GM23248 (cell line): ENCODE data around the gene P4HA3. TPM values are rescaled to one million over a fixed set of nuclear protein-coding genes. Genes with fewer than 3 reads are reported as not detected.

Experiments
- DNase-seq: peaks from one replicate; pipeline ENCODE4 v3.0.0-alpha.2; 2015
- H2AFZ ChIP-seq: fragments of 200-600 bp; sonication (generic); 2 replicates; pipeline ENCODE4 v1.6.1; 2016; ENCODE audit warnings: antibody characterized with exemption
- H3F3A ChIP-seq: fragments of 200-600 bp; sonication (generic); 2 replicates; pipeline ENCODE4 v1.6.1; 2016; ENCODE audit warnings: mild to moderate bottlenecking, antibody characterized with exemption, mixed run types; ENCODE audit not compliant: insufficient read depth
- H3K27ac ChIP-seq: fragments of 200-600 bp; sonication (generic); 2 replicates; pipeline ENCODE4 v1.5.1; 2016; ENCODE audit warnings: mild to moderate bottlenecking
- H3K27me3 ChIP-seq: fragments of 200-600 bp; sonication (generic); replicated peaks from 2 replicates; pipeline ENCODE4 v1.6.1; 2016; ENCODE audit warnings: mild to moderate bottlenecking; ENCODE audit not compliant: insufficient read depth
- H3K36me3 ChIP-seq: fragments of 200-600 bp; sonication (generic); 2 replicates; pipeline ENCODE4 v1.6.1; 2016; ENCODE audit warnings: low read depth, mild to moderate bottlenecking
- H3K4me1 ChIP-seq: fragments of 200-600 bp; sonication (generic); 2 replicates; pipeline ENCODE4 v1.6.1; 2016; ENCODE audit warnings: mild to moderate bottlenecking; ENCODE audit not compliant: insufficient read depth
- H3K4me2 ChIP-seq: fragments of 200-600 bp; sonication (generic); one replicate; pipeline ENCODE4 v1.6.1; 2016; ENCODE audit warnings: mild to moderate bottlenecking; ENCODE audit not compliant: unreplicated experiment
- H3K4me3 ChIP-seq: fragments of 200-600 bp; sonication (generic); 2 replicates; pipeline ENCODE4 v1.5.1; 2016; ENCODE audit warnings: mild to moderate bottlenecking
- H3K79me2 ChIP-seq: fragments of 200-600 bp; sonication (generic); 2 replicates; pipeline ENCODE4 v1.6.1; 2016; ENCODE audit warnings: mild to moderate bottlenecking; ENCODE audit not compliant: insufficient read depth
- H3K9ac ChIP-seq: fragments of 200-600 bp; sonication (generic); 2 replicates; pipeline ENCODE4 v1.6.1; 2016; ENCODE audit warnings: mild to moderate bottlenecking
- H3K9me2 ChIP-seq: fragments of 200-600 bp; sonication (generic); 2 replicates; pipeline ENCODE4 v1.6.1; 2016; ENCODE audit warnings: mixed run types, mild to moderate bottlenecking, moderate library complexity; ENCODE audit not compliant: insufficient read depth
- H3K9me3 ChIP-seq: fragments of 200-600 bp; sonication (generic); one replicate; pipeline ENCODE4 v1.6.1; 2017; ENCODE audit warnings: low read depth
- H4K20me1 ChIP-seq: fragments of 200-600 bp; sonication (generic); 2 replicates; pipeline ENCODE4 v1.6.0; 2016; ENCODE audit not compliant: insufficient read depth
- EZH2 ChIP-seq: fragments of 200-600 bp; sonication (generic); IDR thresholded peaks from 2 replicates; pipeline ENCODE4 v1.6.1; 2018; ENCODE audit warnings: antibody characterized with exemption, mild to moderate bottlenecking; ENCODE audit not compliant: insufficient read depth, poor library complexity, severe bottlenecking
- EZH2phosphoT487 ChIP-seq: fragments of 200-600 bp; sonication (generic); IDR thresholded peaks from 2 replicates; pipeline ENCODE4 v1.6.1; 2018; ENCODE audit warnings: antibody characterized with exemption, moderate library complexity, mild to moderate bottlenecking, low read depth; ENCODE audit not compliant: insufficient read depth
- WGBS, 2 experiments: methylation state at CpG; one replicate each; pipeline ENCODE4 v1.1.6; 2015 to 2017; ENCODE audit warnings: low lambda C conversion rate in 2 of 2, low coverage in 1 of 2; ENCODE audit errors: missing lambda C conversion rate in 2 of 2; 5-methylcytosine and 5-hydroxymethylcytosine counted together
- in situ Hi-C: fragments of 300-500 bp; cut with MboI; formaldehyde crosslinking; loops from 2 replicates; pipeline ENCODE4 v1.15.0; 2020
- polyA plus RNA-seq: library from polyadenylated mRNA; unstranded; fragments of >200 nt; fragmentation: Nextera tagmentation; extraction: Ambion mirVana; gene quantifications from 2 replicates; pipeline ENCODE4 v1.2.1, GENCODE V29; 2016
- total RNA-seq: library from RNA; depleted of rRNA; stranded (reverse); fragments of >200 nt; shearing (Covaris generic); gene quantifications from 2 replicates; pipeline ENCODE4 v1.2.3, GENCODE V29; 2014

The P4HA3 gene
- total and polyA plus RNA-seq, 2 experiments from 2014 or later, result 26.4 to 30.6 TPM

GRCh38 chr11:74279256-74279655, 32.2 kb downstream of the P4HA3 start:
- TF ChIP-seq EZH2phosphoT487 (no peak), EZH2 (no peak)
- H3K4me2 ChIP-seq, result peak overlapping the region; percentile 67
- H3K4me1 ChIP-seq, result peaks cover 48% of the 10 kb centered on the region
- peak overlapping the region; percentile 91 for H3K27ac ChIP-seq
- H3K36me3 ChIP-seq, result no peaks in the 10 kb centered on the region
- no peaks in the 10 kb centered on the region for H3K9me3 ChIP-seq
- no peaks in the 10 kb centered on the region for H4K20me1 ChIP-seq
- H3K4me3 ChIP-seq, result peak overlapping the region; percentile 42
- peak overlapping the region; percentile 7 for H2AFZ ChIP-seq
- peak; percentile 43 for DNase-seq
- H3F3A ChIP-seq, result peaks cover 61% of the 10 kb centered on the region
- H3K27me3 ChIP-seq, result no peaks in the 10 kb centered on the region
- H3K9me2 ChIP-seq, result no peaks in the 10 kb centered on the region
- 50 to 55% methylated on average over 5 of the region's 5 CpGs for WGBS, 2 experiments
- peak overlapping the region; percentile 54 for H3K9ac ChIP-seq
- no peaks in the 10 kb centered on the region for H3K79me2 ChIP-seq
- in situ Hi-C loops, result no loop called here

- H3K79me2 ChIP-seq, result no peaks in the 10 kb centered on the region
- H3K4me2 ChIP-seq, result peak overlapping the region; percentile 67
- peak overlapping the region; percentile 7 for H2AFZ ChIP-seq
- in situ Hi-C loops, result no loop called here
- TF ChIP-seq EZH2 (no peak), EZH2phosphoT487 (no peak)
- no peaks in the 10 kb centered on the region for H4K20me1 ChIP-seq
- H3K9me3 ChIP-seq, result no peaks in the 10 kb centered on the region
- H3F3A ChIP-seq, result peaks cover 59% of the 10 kb centered on the region
- no peaks in the 10 kb centered on the region for H3K36me3 ChIP-seq
- peaks cover 43% of the 10 kb centered on the region for H3K4me1 ChIP-seq
- no peaks in the 10 kb centered on the region for H3K27me3 ChIP-seq
- no peaks in the 10 kb centered on the region for H3K9me2 ChIP-seq
- peak; percentile 92 for DNase-seq
- peak overlapping the region; percentile 54 for H3K9ac ChIP-seq
- 0% methylated on average over 1 of the region's 1 CpG for WGBS, 2 experiments
- H3K4me3 ChIP-seq, result peak overlapping the region; percentile 42; the same call in 1 of the 2 replicates
- peak overlapping the region; percentile 91 for H3K27ac ChIP-seq
These were observed 32.7 kb downstream of the P4HA3 start for GRCh38 chr11:74278721-74279161.

- Histone ChIP-seq H3K4me2 (peak overlapping the region; percentile 19), H3K36me3 (no peaks in the 10 kb centered on the region), H3K9me3 (no peaks in the 10 kb centered on the region), H2AFZ (no peak overlapping the region), H3K79me2 (no peaks in the 10 kb centered on the region), H3K4me1 (peaks cover 41% of the 10 kb centered on the region), H4K20me1 (no peaks in the 10 kb centered on the region), H3K27me3 (no peaks in the 10 kb centered on the region), H3F3A (peaks cover 52% of the 10 kb centered on the region), H3K9ac (peak overlapping the region; percentile 54; the same call in 1 of the 2 replicates), H3K4me3 (no peak overlapping the region), H3K27ac (peak overlapping the region; percentile 91), H3K9me2 (no peaks in the 10 kb centered on the region)
- in situ Hi-C loops, result no loop called here
- DNase-seq, result no peak
- WGBS, 2 experiments, result 97 to 98% methylated on average over 2 of the region's 2 CpGs
- TF ChIP-seq EZH2, result no peak
- TF ChIP-seq EZH2phosphoT487, result no peak
These were observed 33.3 kb downstream of the P4HA3 start for GRCh38 chr11:74278103-74278502.

GRCh38 chr11:74276581-74276980, 34.9 kb downstream of the P4HA3 start:
- in situ Hi-C loops, result no loop called here
- Histone ChIP-seq H3K4me3 (no peak overlapping the region), H3K9ac (no peak overlapping the region), H3K9me2 (no peaks in the 10 kb centered on the region), H3K27ac (peak overlapping the region; percentile 91), H3K4me1 (peaks cover 41% of the 10 kb centered on the region), H3K9me3 (no peaks in the 10 kb centered on the region), H3K4me2 (peak overlapping the region; percentile 44), H4K20me1 (no peaks in the 10 kb centered on the region), H2AFZ (no peak overlapping the region), H3F3A (peaks cover 45% of the 10 kb centered on the region), H3K79me2 (no peaks in the 10 kb centered on the region), H3K36me3 (no peaks in the 10 kb centered on the region), H3K27me3 (no peaks in the 10 kb centered on the region)
- peak; percentile 84 for DNase-seq
- 50 to 59% methylated on average over 2 of the region's 2 CpGs for WGBS, 2 experiments
- TF ChIP-seq EZH2 (no peak), EZH2phosphoT487 (no peak)

- Histone ChIP-seq H3K9ac (no peak overlapping the region), H3K4me1 (peaks cover 13% of the 10 kb centered on the region), H3K9me2 (no peaks in the 10 kb centered on the region), H3K9me3 (no peaks in the 10 kb centered on the region), H3K36me3 (no peaks in the 10 kb centered on the region), H2AFZ (no peak overlapping the region), H3K79me2 (no peaks in the 10 kb centered on the region), H3K27ac (no peak overlapping the region), H3F3A (peaks cover 14% of the 10 kb centered on the region), H3K4me3 (no peak overlapping the region), H3K4me2 (no peak overlapping the region), H4K20me1 (no peaks in the 10 kb centered on the region), H3K27me3 (no peaks in the 10 kb centered on the region)
- in situ Hi-C loops, result no loop called here
- DNase-seq, result no peak
- TF ChIP-seq EZH2 (no peak), EZH2phosphoT487 (no peak)
- 59 to 62% methylated on average over 4 of the region's 4 CpGs for WGBS, 2 experiments
These were observed 39.2 kb downstream of the P4HA3 start for GRCh38 chr11:74272276-74272675.
